CD4-positive, alpha-beta T cell treated with Interleukin-15 for 1 hour (primary cell): ENCODE results near the gene GRAMD2A.

Experiments
- DNase-seq: peaks from one replicate; pipeline ENCODE4 v3.0.0-alpha.2; 2020

Gene GRAMD2A

DNA sequence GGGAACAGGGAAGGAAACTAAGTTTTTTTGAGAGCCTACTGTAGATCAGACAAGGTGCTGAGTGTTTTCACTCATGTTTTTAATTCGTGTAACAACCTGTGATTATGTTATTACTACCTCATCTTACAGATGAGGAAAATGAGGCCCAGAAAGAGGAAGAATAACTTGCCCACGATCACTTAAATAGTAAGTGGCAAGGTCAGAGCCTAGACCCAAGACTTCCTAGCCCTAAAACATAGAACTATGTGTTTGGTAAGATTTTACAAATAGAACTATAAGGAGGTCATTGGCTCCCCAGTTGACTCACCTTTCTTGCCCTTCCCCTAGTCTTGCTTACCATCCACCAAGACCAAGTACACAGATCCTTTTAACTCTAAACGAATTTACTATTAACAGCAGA, 65.7 kb downstream of the GRAMD2A start:
- DNase-seq, result no peak

DNA sequence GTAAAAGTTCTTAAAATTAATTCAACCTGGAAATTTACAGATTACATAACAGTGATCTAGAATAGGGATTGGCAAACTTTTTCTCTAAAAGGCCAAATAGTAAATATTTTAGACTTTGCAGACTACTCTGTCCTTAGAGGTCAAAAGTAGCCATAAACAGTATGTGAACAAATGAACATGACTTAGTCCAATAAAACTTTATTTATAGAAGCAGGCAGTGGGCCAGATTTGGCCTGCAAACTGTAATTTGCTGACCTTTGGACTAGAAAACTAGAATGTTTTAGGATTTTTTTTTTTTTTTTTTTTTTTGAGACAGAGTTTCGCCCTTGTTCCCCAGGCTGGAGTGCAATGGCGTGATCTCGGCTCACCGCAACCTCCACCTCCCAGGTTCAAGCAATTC, 67.3 kb downstream of the GRAMD2A start:
- DNase-seq, result no peak

DNA sequence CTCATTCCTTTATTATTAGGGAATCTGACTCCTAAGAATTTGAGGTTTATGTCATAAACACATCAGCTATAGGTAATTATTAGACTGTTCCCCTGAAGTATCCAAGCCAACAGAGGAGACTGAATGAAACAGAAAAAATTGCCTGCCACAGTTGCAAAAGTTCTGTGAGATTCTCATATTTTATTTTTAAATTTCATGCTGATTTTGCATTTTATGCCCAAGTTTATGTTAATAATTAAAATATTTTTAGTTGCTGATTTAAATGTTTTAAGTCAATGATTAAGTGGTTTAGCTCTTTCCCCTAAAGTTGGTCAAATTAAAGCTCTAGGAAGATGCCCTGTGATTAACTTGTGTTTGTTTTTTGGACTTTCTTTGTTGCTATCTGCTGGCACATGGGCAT, 69.2 kb downstream of the GRAMD2A start:
- no peak for DNase-seq

DNA sequence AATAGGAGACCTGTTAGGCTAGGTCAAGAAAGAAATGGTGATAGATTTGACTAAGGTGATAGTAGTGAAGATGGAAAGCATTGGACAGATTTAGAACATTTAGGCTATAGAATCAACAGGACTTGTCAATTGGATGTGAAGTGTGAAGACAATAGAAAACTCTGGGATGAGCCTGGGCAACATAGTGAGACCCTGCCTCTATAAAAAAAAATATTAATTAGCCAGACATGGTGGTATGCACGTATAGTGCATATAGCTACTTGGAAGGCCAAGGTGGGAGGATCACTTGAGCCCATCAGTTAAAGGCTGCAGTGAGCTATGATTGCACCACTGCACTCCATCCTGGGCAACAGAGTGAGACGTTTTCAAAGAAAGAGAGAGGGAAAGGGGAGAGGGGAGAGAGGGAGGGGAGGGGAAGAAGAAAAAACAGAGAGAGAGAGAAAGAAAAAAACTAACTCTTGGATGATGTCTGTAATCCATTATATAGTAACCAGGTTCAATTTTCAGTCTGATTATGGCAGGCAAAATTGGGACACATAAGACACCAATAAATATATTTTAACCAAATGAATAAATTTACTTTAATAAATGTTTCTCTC, 69.8 kb downstream of the GRAMD2A start:
- no peak for DNase-seq

DNA sequence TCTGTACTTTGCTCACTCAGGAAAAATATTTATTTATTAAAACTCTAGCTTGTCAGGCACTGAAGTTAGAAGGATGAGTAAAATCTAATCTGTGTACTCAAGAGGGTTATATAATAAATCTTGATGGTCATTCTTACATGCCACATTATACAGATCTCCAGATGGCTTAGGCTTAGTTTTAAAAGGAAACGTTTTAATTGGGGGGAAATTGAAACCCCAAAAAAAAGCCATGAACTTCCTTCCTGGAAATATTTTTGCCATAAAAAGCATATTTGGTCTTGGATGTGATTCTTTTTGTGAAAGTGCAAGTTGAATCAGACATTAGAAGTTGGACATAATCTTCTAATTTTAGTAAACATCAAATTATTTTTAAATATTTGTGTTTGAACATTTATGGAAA, 73.4 kb downstream of the GRAMD2A start:
- no peak for DNase-seq

DNA sequence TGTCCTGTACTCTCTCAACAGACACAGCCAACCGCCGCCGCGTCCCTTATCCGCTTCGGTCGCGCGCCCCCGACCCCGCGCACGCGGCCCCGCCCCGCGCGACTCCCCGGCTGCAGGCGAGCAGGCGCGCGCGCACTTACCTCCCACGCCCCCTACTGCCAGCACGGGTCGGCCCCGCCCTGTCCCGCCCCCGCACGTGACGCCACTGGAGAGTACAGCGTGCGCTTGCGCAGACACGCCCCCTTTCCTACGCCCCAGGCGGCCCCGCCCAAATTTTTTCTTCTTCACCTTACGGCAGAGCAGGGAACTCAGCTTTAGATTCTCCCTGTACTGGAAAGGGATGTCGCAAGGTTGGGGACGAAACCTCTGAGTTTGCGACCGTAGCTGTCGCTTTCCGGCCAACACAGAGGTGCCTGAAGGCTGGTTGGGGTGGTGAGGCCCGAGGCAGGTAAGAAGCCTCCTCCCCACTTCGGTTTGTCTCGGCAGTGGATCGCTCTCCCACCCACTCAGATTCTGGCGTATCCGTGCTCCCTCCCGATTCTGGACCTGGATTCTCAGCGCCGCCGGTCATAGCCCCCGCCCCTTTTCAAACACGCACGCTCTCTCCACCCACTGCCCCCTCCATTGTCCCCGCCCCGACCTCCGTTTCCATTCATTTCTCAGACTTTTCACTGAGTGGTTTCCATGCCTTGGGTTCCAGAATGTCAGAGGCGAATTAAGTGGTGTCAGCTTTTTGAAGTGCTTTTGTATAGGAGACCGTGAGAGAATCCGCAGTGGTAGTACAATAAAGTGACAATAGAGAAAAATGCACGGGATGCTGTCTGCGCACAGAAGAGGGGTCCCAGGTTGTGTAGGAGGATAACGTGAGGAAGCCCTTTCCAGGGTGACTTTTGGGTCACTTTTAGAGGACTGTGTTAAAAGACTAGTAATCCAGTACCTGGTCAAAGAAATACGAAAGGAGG, 79.3 kb downstream of the GRAMD2A start, which contains the start of the genes MYO9A and SENP8:
Gene MYO9A, minus strand, starts transcription at position 134 of the 962 bp plus-strand sequence. CDS start 71,587 bp downstream, outside the sequence.
Gene SENP8, plus strand, starts transcription at position 387 of the 962 bp plus-strand sequence. CDS start 21,221 bp downstream, outside the sequence.
- peak; percentile 97 for DNase-seq

DNA sequence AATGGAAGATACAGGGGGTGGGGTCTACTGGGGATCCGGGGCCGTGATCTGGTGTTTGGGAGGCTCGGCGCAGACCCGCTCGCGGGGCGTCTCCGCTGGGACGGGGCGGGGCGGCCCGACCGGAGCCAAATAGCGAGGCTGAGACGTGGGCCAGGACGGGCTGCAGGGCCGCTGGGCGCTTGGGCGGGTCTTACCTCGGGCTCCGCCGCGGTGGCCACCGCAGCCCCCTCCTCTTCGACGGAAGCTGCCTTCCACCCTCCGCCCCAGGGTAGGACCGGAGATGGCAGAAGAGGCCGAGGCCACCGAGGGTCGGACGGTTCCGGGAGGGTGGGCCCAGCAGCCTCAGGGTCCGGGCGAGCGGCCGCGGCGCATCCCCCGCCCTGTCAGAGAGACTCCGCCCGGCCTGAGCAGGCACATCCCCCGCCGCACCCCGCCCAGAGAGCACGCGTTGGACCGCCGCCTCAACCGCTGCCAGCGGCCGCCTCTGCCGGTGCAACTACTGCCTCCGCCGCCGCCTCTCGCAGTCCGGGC, 80.0 kb downstream of the GRAMD2A start:
- DNase-seq, result peak; percentile 66

DNA sequence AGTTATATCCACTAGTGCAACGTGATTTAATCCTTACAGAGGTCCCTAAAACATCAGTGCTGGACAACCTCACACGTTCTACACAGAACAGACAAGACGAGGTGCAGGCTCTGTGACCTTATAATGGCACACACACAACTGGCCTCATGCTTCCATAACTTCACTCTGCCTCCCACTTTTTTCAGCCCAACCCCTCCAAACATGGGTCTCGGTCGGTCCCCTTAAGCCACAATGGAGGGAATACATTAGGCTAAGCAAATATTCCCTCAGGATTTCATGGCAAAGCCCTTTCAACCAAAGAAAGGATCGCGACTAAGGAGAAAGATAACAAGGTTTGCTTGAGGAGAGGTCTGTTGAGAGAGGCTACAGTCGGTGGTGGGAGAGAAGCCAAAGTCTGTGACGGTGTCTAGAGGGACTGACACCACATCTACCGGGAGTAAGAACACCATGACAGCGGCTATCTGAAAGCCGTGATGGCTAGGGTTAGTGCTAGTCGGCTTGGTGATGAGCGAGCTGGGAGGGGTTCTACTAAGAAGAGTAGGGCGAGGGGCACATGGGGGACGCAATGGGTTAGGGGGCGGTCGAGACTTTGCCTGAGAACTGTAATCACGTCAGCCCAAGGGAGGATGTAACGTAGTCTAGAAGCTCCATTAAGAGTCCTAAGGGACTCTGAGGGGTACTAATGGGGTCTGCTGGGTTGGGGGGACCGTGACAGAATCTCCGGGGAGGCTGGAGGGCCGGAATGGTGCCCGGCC, 80.7 kb downstream of the GRAMD2A start:
- peak; percentile 18 for DNase-seq

DNA sequence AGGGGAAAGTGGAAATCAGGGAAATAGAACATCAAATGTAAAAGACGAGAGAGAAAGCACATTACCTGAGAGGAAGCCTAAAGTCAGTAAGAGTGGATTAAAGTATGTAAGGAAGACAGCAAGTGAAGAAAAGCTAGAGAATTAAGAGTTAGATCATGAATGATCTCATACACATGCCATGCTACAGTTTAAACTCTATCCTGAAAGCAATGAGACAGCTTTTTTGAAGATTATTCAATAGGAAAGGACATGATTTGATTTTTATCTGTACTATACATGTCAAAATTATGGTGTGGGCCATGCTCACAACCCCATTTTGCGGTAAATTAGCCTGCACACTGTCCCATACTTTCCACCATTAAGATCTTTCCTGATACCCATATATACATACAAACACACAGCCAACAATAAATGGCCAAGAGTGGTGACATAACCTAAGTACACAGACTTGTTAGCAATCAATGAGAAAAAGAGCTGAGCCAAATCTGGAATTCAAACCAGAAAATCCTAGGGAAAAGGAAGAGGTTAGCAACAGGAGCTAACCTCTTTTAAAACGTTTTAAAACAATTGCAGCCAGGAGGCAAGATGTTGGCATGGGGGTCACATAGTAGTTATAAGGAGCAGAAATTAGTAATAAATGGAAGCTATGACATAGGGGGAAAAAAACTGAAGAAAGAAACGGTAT, 84.1 kb downstream of the GRAMD2A start:
- no peak for DNase-seq

DNA sequence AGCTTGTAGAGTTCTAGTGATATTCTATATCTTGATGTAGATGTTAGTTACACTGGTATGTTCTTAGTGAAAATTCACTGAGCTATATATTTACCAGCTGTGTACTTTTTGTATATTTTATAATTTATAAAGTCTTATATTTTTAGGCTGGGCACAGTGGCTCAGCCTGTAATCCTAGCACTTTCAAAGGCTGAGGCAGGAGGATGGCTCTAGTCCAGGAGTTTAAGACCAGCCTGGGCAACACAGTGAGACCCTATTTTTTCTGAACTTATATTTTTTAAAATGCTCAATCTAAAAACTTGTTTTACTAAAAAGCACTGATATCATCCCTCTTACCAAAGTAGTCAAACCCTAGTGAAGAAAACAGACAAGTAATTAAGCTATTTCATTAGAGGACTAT, 84.8 kb downstream of the GRAMD2A start:
- DNase-seq, result no peak

DNA sequence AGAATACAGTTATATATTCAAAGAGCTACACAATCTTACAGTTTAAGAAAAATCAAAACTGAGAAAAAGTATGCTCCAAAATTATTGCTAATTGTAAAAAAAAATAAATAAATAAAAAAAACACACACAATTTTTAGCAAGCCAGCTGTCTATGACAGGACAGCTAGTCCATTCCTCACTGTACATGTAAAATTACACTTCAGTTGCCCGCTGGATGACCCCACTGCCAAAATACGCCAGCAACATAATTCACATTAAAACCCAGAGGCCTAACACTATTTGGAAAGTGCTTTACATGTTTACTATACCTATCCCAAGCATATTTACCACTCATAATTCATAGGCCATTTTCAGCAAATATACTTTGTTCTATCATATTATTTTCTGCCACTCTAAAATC, 85.5 kb downstream of the GRAMD2A start:
- no peak for DNase-seq

DNA sequence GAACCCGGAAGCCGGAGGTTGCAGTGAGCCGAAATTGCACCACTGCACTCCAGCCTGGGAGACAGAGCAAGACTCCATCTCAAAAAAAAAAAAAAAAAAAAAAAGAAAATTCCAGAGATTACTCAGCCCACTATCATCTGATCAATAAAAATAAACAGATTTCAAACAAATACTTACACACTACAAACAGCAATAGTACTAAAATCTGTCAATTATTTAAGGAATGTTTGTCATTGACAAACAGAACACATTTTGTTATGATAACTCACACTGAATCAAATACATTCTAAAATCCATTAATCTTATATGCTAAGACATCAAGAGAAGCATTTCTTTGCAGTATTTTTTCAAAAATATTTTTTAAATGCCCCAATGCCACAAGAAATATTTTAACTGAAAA, 87.2 kb downstream of the GRAMD2A start:
- DNase-seq, result no peak
